ENCODE measurements around the gene TAS2R1.
"Not testable (repeated sequence)": the region's sequence is repeated elsewhere in the genome, so short reads cannot be mapped to it uniquely, and the experiment has no call there.

Gene TAS2R1

GRCh38 chr5:9621379-9621903 is 8.7 kb downstream of the TAS2R1 start:
- no peak for DNase-seq

GRCh38 chr5:9619331-9620092 is 10.6 kb downstream of the TAS2R1 start:
- DNase-seq: no peak

- no peak for DNase-seq
Measured at GRCh38 chr5:9617739-9618504, 12.2 kb downstream of the TAS2R1 start.

GRCh38 chr5:9617221-9617620 is 12.9 kb downstream of the TAS2R1 start:
- DNase-seq: no peak

- no peak for DNase-seq
Measured at GRCh38 chr5:9615331-9615730, 14.8 kb downstream of the TAS2R1 start.

DNA sequence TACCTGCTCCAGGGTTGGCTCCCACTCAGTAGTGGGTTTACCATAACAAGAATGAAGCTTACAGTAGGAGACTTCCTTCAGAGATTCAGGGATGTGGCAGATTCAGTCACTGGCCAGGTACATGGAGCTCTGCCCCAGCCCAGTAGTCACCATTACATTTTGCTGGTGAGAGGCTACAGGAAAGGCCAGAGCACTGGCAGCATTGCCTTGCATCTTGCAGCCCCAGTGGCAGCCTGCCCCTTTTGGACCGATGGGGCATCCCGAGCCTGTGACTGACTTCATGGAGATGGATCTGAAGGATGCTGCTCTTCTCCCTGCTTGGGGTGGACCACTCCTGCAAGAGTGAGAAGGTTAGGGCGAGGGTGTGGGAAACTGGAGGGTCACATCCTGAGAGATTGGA is 16.8 kb downstream of the TAS2R1 start:
- no peak for DNase-seq

DNA sequence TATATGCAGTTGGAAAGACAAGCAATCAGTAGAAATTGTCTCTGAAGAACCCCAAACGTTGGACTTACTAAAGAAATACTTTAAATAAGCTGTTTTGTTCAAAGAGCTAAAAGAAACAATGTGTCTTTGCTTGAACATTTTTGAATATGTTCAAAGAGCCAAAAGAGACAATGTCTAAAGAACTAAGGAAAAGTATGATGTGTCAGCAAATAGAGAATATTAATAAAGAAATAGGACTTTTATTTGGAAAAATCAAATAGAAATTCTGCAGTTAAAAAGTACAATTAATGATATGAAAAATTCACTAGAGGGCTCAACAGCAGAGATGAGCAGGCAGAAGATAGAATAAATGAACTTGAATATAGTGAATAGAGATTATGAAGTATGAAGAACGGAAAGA is 19.2 kb downstream of the TAS2R1 start:
- no peak for DNase-seq

DNA sequence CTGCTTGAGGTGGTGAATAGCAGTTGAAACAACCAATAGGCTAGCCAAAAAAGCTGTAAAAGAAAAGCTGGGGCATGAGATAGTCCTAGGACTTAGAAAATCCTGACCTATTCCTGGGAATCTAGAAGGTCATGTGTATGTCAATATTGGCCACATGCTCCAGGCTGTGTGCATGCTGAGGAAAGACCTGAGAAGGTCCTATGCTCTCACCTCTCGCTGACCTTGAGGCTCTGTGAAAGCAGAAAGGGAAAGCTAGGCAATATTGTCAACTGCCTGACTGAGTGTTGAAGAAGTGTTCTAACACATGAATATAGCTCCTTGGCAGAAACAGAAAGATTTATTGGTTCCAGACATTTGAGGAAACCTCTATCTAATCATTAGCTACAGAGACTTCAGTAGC is 19.8 kb downstream of the TAS2R1 start:
- DNase-seq: no peak

GRCh38 chr5:9608093-9608492 is 22.1 kb downstream of the TAS2R1 start:
- no peak for DNase-seq

DNA sequence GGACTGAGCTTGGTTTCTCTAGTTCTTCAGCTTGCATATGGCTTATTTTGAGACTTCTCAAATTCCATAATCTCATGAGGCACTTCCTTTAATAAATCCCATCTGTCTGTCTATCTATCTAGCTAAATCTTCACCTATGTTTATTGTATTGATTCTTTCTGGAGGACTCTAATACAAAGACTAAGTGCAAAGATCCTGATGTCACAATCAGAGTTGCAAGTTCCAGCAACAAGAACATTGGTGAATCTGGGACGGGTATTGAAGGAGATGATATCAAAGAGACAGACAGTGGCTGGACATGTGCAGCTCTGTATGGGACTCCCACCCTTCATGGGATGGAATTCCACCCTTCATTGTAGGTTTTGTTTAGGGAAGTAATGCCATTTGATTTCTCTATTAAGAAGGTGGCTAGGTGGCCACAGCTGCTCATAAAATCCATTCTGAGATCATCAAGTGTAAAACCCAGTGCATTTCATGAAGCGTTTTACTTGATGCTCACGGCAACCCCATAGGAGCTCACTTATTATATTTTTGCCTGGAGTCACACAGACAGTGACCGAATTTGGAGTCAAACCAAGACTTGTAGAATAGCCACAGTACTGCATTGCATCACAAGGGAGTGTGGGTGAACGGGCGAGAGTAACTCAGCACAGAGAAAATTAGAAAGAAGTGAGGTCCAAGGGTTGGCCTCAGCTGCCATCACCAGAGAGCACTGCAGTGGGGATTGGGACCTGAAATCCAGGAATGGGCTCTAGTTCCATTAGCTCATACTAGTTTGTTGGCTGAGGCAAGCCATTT is 24.9 kb downstream of the TAS2R1 start:
- no peak for DNase-seq

GRCh38 chr5:9604416-9604815 is 25.7 kb downstream of the TAS2R1 start:
- DNase-seq: no peak

DNA sequence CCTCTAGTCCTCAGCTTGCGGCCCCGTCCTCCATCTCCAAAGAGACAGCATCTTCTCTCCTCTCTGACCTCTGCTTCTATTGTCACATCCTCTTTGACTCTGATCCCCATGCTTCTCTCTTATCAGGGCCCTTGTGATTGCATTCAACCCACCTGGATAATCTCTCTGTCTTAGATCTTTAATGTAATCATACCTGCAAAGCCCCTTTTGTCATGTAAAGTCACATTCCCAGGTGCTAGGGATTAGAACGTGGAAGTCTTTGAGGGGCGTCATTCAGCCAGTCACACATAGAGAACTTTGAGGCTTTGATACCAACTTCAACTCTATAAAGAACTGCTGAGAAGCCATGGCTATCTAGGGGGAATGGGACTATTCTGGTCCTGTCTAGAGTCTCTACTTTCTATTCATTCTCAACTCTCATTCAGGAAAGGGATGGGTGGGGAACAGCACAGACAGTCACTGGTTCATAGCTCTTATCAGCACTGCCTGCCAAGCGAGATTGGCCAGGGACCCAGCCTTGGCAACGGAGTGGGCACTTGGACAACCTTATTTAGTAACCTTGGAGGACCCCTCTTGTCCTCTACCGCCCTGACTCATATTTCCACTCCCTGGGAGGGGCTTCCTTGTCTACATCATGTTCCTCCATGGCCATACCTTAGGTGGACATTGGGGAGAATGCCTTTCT is 29.0 kb downstream of the TAS2R1 start:
- DNase-seq: no peak

- DNase-seq: no peak
Measured at GRCh38 chr5:9599391-9599790, 30.8 kb downstream of the TAS2R1 start.

GRCh38 chr5:9598329-9598728 is 31.8 kb downstream of the TAS2R1 start:
- DNase-seq: not testable (repeated sequence)

- DNase-seq: not testable (repeated sequence)
Measured at GRCh38 chr5:9597322-9597721, 32.8 kb downstream of the TAS2R1 start.

DNA sequence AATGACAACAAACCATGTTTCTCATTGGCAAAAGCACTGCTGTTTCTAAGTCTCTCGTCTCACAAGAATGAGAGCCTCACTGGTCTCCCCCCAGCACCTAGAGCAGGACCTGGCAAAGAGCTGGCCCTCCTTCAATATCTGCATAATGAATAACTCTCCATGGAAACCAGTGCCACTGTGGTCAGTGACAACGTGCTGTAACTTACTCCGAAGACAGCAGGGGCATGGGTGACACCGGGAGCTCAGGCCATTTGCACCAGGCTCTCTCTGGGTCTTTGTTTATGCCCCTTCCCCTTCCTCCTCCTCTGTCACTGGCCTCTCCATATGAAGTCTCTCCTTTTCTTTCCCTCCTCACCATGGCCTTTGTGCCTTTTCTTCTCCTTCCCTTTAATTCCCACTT is 33.3 kb downstream of the TAS2R1 start:
- no peak for DNase-seq

GRCh38 chr5:9596171-9596780 is 33.9 kb downstream of the TAS2R1 start:
- no peak for DNase-seq

GRCh38 chr5:9594913-9595312 is 35.2 kb downstream of the TAS2R1 start:
- DNase-seq: no peak

- no peak for DNase-seq
Measured at GRCh38 chr5:9589049-9589835, 40.9 kb downstream of the TAS2R1 start.

- DNase-seq: no peak
Measured at GRCh38 chr5:9588254-9588653, 41.9 kb downstream of the TAS2R1 start.

GRCh38 chr5:9587135-9587534 is 43.0 kb downstream of the TAS2R1 start:
- DNase-seq: no peak
